H1 (cell line): ENCODE data around the gene MMP1. TPM values are rescaled to one million over a fixed set of nuclear protein-coding genes. Genes with fewer than 3 reads are reported as not detected.

Experiments used
- CTCF ChIA-PET: fragments of 300-600 bp; sonication (Branson Sonifier 250); formaldehyde crosslinking; loops from one replicate; lab custom pipeline; 2021; ENCODE audit not compliant: partially characterized antibody; lab: Charles Lee
- POLR2A ChIA-PET: fragments of 300-600 bp; sonication (Branson Sonifier 250); formaldehyde crosslinking; loops from one replicate; lab custom pipeline; 2021; ENCODE audit warnings: inconsistent platforms; ENCODE audit not compliant: partially characterized antibody; lab: Charles Lee
- DNase-seq, 2 experiments: peaks; one replicate each; pipeline versions ENCODE4 v3.0.0 to v3.0.0-alpha.2; 2010 to 2022; ENCODE audit warnings: low spot score in 2 of 2, low read depth in 1 of 2, mixed read lengths in 1 of 2
- FAIRE-seq: peaks from 2 replicates; lab custom pipeline; 2011; peaks lifted over from hg19 to GRCh38; lab: Jason Lieb, UNC
- H2AFZ ChIP-seq: 2 replicates; pipeline ENCODE4 v1.8.1; 2012; ENCODE audit warnings: low read length, inconsistent platforms
- H2AK5ac ChIP-seq: 2 replicates; pipeline ENCODE4 v1.6.1; 2013; ENCODE audit warnings: low read depth, low read length
- H2BK120ac ChIP-seq: replicated peaks from 2 replicates; pipeline ENCODE3; 2013; ENCODE audit warnings: low read depth, low read length, inconsistent platforms
- H2BK12ac ChIP-seq: 2 replicates; pipeline ENCODE4 v1.6.1; 2013; ENCODE audit warnings: low read depth, low read length
- H2BK15ac ChIP-seq: 2 replicates; pipeline ENCODE4 v1.6.1; 2013; ENCODE audit warnings: low read length
- H2BK20ac ChIP-seq: 2 replicates; pipeline ENCODE4 v1.6.1; 2013; ENCODE audit warnings: low read length
- H2BK5ac ChIP-seq: 2 replicates; pipeline ENCODE4 v1.6.1; 2013; ENCODE audit warnings: low read depth, low read length
- H3K14ac ChIP-seq: 2 replicates; pipeline ENCODE4 v1.6.1; 2013; ENCODE audit warnings: inconsistent platforms; ENCODE audit not compliant: insufficient read length
- H3K18ac ChIP-seq: 2 replicates; pipeline ENCODE4 v1.6.1; 2013; ENCODE audit warnings: low read length; ENCODE audit errors: extremely low read depth
- H3K23ac ChIP-seq: 2 replicates; pipeline ENCODE4 v1.6.1; 2013; ENCODE audit warnings: inconsistent platforms; ENCODE audit not compliant: insufficient read length
- H3K23me2 ChIP-seq: 2 replicates; pipeline ENCODE4 v1.6.1; 2013; ENCODE audit warnings: low read depth, low read length
- H3K27ac ChIP-seq: 2 replicates; pipeline ENCODE4 v1.6.1; 2011; ENCODE audit warnings: low read depth, low read length, inconsistent platforms
- H3K27me3 ChIP-seq, 4 experiments: replicated peaks in 1 of 4; 1 replicate in 1 of 4; 2 replicates in 3 of 4; pipeline versions ENCODE4 v1.6.1 to v1.8.1; 2011 to 2013; ENCODE audit warnings: low read length in 3 of 4, mild to moderate bottlenecking in 3 of 4, inconsistent platforms in 2 of 4, mixed read lengths in 2 of 4, moderate library complexity in 1 of 4; ENCODE audit not compliant: control insufficient read depth in 3 of 4, insufficient read depth in 3 of 4; ENCODE audit errors: extremely low read depth in 1 of 4
- H3K36me3 ChIP-seq, 4 experiments: 2 replicates each; pipeline versions ENCODE4 v1.6.1 to v1.8.1; 2011 to 2013; ENCODE audit warnings: mild to moderate bottlenecking in 4 of 4, low read length in 3 of 4, moderate library complexity in 2 of 4, control low read depth in 1 of 4, inconsistent platforms in 1 of 4; ENCODE audit not compliant: insufficient read depth in 4 of 4, control insufficient read depth in 2 of 4
- H3K4ac ChIP-seq: replicated peaks from 2 replicates; pipeline ENCODE3; 2013; ENCODE audit warnings: low read length, low read depth, mixed read lengths, inconsistent platforms; ENCODE audit not compliant: insufficient read length
- H3K4me1 ChIP-seq, 4 experiments: replicated peaks in 1 of 4; 1 replicate in 1 of 4; 2 replicates in 3 of 4; pipeline versions ENCODE4 v1.6.1 to v1.8.1; 2011 to 2013; ENCODE audit warnings: low read length in 3 of 4, inconsistent platforms in 2 of 4, mixed read lengths in 1 of 4; ENCODE audit not compliant: insufficient read depth in 4 of 4, control insufficient read depth in 3 of 4
- H3K4me2 ChIP-seq, 2 experiments: 2 replicates each; pipeline versions ENCODE4 v1.6.1 to v1.8.1; 2011 to 2013; ENCODE audit warnings: low read depth in 2 of 2, low read length in 2 of 2, control low read depth in 1 of 2, inconsistent platforms in 1 of 2, mild to moderate bottlenecking in 1 of 2; ENCODE audit not compliant: insufficient read depth in 1 of 2
- H3K4me3 ChIP-seq, 4 experiments: fragments of 200-600, 300-600 bp in 1 of 4; sonication (generic), shearing (Covaris generic), sonication (Bioruptor Twin) in 1 of 4; 2 replicates each; pipeline versions ENCODE4 v1.5.1 to v1.8.1; 2011 to 2016; ENCODE audit warnings: low read length in 4 of 4, low read depth in 3 of 4, control low read depth in 2 of 4, inconsistent platforms in 2 of 4, mild to moderate bottlenecking in 2 of 4, mixed read lengths in 1 of 4, moderate library complexity in 1 of 4; ENCODE audit not compliant: insufficient read depth in 2 of 4; ENCODE audit errors: extremely low read depth in 1 of 4
- H3K56ac ChIP-seq: replicated peaks from 2 replicates; pipeline ENCODE3; 2013; ENCODE audit warnings: low read depth, mild to moderate bottlenecking, mixed read lengths, low read length, inconsistent platforms; ENCODE audit not compliant: insufficient read length
- H3K79me1 ChIP-seq: 2 replicates; pipeline ENCODE4 v1.6.1; 2013; ENCODE audit warnings: low read depth, low read length, control low read depth
- H3K79me2 ChIP-seq, 2 experiments: 2 replicates each; pipeline versions ENCODE4 v1.6.1 to v1.8.1; 2012 to 2013; ENCODE audit warnings: low read length in 2 of 2, mild to moderate bottlenecking in 2 of 2, inconsistent platforms in 1 of 2; ENCODE audit not compliant: insufficient read depth in 2 of 2, control insufficient read depth in 1 of 2
- H3K9ac ChIP-seq, 4 experiments: replicated peaks in 1 of 4; 1 replicate in 1 of 4; 2 replicates in 3 of 4; pipeline versions ENCODE4 v1.6.1 to v1.8.1; 2011 to 2013; ENCODE audit warnings: low read depth in 3 of 4, low read length in 3 of 4, control low read depth in 2 of 4, mild to moderate bottlenecking in 2 of 4, moderate library complexity in 2 of 4, inconsistent platforms in 1 of 4; ENCODE audit errors: extremely low read depth in 1 of 4
- H3K9me3 ChIP-seq, 2 experiments: 2 replicates each; pipeline versions ENCODE4 v1.6.1 to v1.8.1; 2012 to 2013; ENCODE audit warnings: mild to moderate bottlenecking in 2 of 2, moderate library complexity in 2 of 2, control low read depth in 1 of 2, inconsistent platforms in 1 of 2, low read depth in 1 of 2, low read length in 1 of 2, mixed read lengths in 1 of 2; ENCODE audit not compliant: insufficient read depth in 2 of 2
- H4K20me1 ChIP-seq, 2 experiments: replicated peaks in 1 of 2; 2 replicates each; pipeline versions ENCODE3 to v1.8.1; 2011 to 2013; ENCODE audit warnings: inconsistent platforms in 2 of 2, low read length in 2 of 2, mild to moderate bottlenecking in 1 of 2; ENCODE audit not compliant: insufficient read depth in 2 of 2, control insufficient read depth in 1 of 2
- H4K5ac ChIP-seq: 2 replicates; pipeline ENCODE4 v1.6.1; 2013; ENCODE audit warnings: low read length, low read depth, mixed read lengths, inconsistent platforms; ENCODE audit not compliant: insufficient read length
- H4K8ac ChIP-seq: 2 replicates; pipeline ENCODE4 v1.8.0; 2013; ENCODE audit warnings: mild to moderate bottlenecking, moderate library complexity, low read length, inconsistent platforms; ENCODE audit not compliant: insufficient read depth; ENCODE audit errors: extremely low read depth
- H4K91ac ChIP-seq: replicated peaks from 2 replicates; pipeline ENCODE3; 2013; ENCODE audit warnings: low read length, mixed read lengths, inconsistent platforms; ENCODE audit not compliant: insufficient read length
- ASH2L ChIP-seq: fragments of 200-600, 300-600 bp; sonication (generic); IDR thresholded peaks from one replicate; pipeline ENCODE4 v1.7.1; 2017; ENCODE audit warnings: low read length
- CTCF ChIP-seq, 3 experiments: IDR thresholded peaks; 1 replicate in 2 of 3; 2 replicates in 1 of 3; pipeline versions ENCODE4 v1.5.1 to v1.6.1; 2011; ENCODE audit warnings: low read length in 3 of 3, mild to moderate bottlenecking in 3 of 3, inconsistent platforms in 2 of 3, low read depth in 1 of 3, moderate library complexity in 1 of 3; ENCODE audit not compliant: insufficient read depth in 1 of 3; ENCODE audit errors: control extremely low read depth in 1 of 3
- MAFK ChIP-seq: IDR thresholded peaks from 2 replicates; pipeline ENCODE4 v1.6.1; 2012; ENCODE audit warnings: low read depth, mild to moderate bottlenecking, improper control_type of control experiment, low read length
- WGBS, 2 experiments: shearing (Covaris generic) in 1 of 2; methylation state at CpG; one replicate each; pipeline versions ENCODE4 v1.1.6 to v1.1.7; 2013 to 2015; ENCODE audit warnings: low lambda C conversion rate in 2 of 2, mixed read lengths in 2 of 2, inconsistent platforms in 1 of 2, low coverage in 1 of 2, missing lambda C conversion rate in 1 of 2; ENCODE audit not compliant: insufficient replicate concordance in 2 of 2, insufficient coverage in 1 of 2, insufficient read length in 1 of 2; ENCODE audit errors: extremely low coverage in 1 of 2, missing lambda C conversion rate in 1 of 2; 5-methylcytosine and 5-hydroxymethylcytosine counted together
- polyA plus RNA-seq, 7 experiments: library from polyadenylated mRNA; depleted of rRNA in 3 of 7; stranded (reverse) in 5 of 7; unstranded in 2 of 7; fragments of >200 nt in 5 of 7; fragments of 200-250 nt in 2 of 7; gene quantifications; 1 replicate in 5 of 7; 2 replicates in 1 of 7; 4 replicates in 1 of 7; pipeline versions ENCODE4 v1.2.1 to v1.2.3, GENCODE V29; 2011 to 2013; ENCODE audit warnings: missing spikeins in 2 of 7, mixed read lengths in 2 of 7
- total RNA-seq: library from RNA; stranded (reverse); fragmentation: NEBNext Ultra II Directional; extraction: Animal tissue kit (Norgen Biotek cat#: 25700); gene quantifications from 2 replicates; pipeline ENCODE4 v1.2.1, GENCODE V29; 2021

MMP1 gene
- total and polyA plus RNA-seq, 2 of the 8 experiments (the other 6 are each of a cell fraction or from before 2014, with no cell fraction given): not detected

GRCh38 chr11:102829316-102830000 is 31.5 kb upstream of the MMP1 start:
- no peak overlapping the region for H3K4me2 ChIP-seq
- no peak overlapping the region for H2BK12ac ChIP-seq
- H2AK5ac ChIP-seq: no peak overlapping the region
- no peak overlapping the region for H4K5ac ChIP-seq
- 81% methylated on average over 6 of the region's 6 CpGs; no CpG with 5 or more reads in 1 of the 2 experiments for whole genome bisulfite sequencing, 2 experiments
- H3K14ac ChIP-seq: no peak overlapping the region
- DNase-seq (no peak), FAIRE-seq (peak; percentile 24)
- H2BK20ac ChIP-seq: no peak overlapping the region
- no peaks in the 10 kb centered on the region; a peak in 2 of 7 replicates for H3K27me3 ChIP-seq
- H3K18ac ChIP-seq: no peak overlapping the region
- no peaks in the 10 kb centered on the region for H3K4me1 ChIP-seq
- H4K91ac ChIP-seq: no peak overlapping the region
- no peak overlapping the region for H3K27ac ChIP-seq
- H3K79me2 ChIP-seq: no peaks in the 10 kb centered on the region
- no peak overlapping the region for H4K8ac ChIP-seq
- no peak overlapping the region for H2AFZ ChIP-seq
- H2BK15ac ChIP-seq: no peak overlapping the region
- no peak for TF ChIP-seq MAFK
- no peak for TF ChIP-seq CTCF (IDR thresholded peaks at IDR 0.05; ENCODE audit: control extremely low read depth in 1 of 3, insufficient read depth in 1 of 3, low read depth in 1 of 3, low read length in 3 of 3)
- no peak for TF ChIP-seq ASH2L
- ChIA-PET POLR2A (no interaction called here), CTCF (interaction anchor here (0.7 to 2.5 kb wide), 10 partner anchors 16 to 222 kb away, joined by 3 to 9 read pairs (median 3); partner anchors contain the start of gene MMP1)
- H3K4ac ChIP-seq: no peak overlapping the region
- H4K20me1 ChIP-seq: no peaks in the 10 kb centered on the region
- H3K23me2 ChIP-seq: no peaks in the 10 kb centered on the region
- no peak overlapping the region for H3K56ac ChIP-seq
- no peak overlapping the region for H3K4me3 ChIP-seq
- no peaks in the 10 kb centered on the region for H3K79me1 ChIP-seq
- peaks cover 0 to 6% of the 10 kb centered on the region in 2 experiments; a peak in 1 of 4 replicates for H3K9me3 ChIP-seq
- no peak overlapping the region for H2BK5ac ChIP-seq
- H3K23ac ChIP-seq: no peak overlapping the region
- H2BK120ac ChIP-seq: no peak overlapping the region
- no peak overlapping the region for H3K9ac ChIP-seq
- no peaks in the 10 kb centered on the region for H3K36me3 ChIP-seq
